MM.1S (cell line): ENCODE measurements around the gene MBP.

Experiments
- DNase-seq: peaks from one replicate; pipeline ENCODE4 v3.0.0-alpha.2; 2015
- H2AFZ ChIP-seq: fragments of 300-600 bp; sonication (generic); 2 replicates; pipeline ENCODE4 v1.6.0; 2016; ENCODE audit warnings: antibody characterized with exemption, low read length
- H3F3A ChIP-seq: fragments of 300-600 bp; sonication (generic); 2 replicates; pipeline ENCODE4 v1.6.1; 2016; ENCODE audit warnings: mild to moderate bottlenecking, antibody characterized with exemption, low read length, moderate library complexity, mixed read lengths; ENCODE audit not compliant: insufficient read depth
- H3K27ac ChIP-seq: fragments of 300-600 bp; sonication (generic); 2 replicates; pipeline ENCODE4 v1.5.1; 2016; ENCODE audit warnings: mild to moderate bottlenecking, low read length
- H3K27me3 ChIP-seq: fragments of 300-600 bp; sonication (generic); replicated peaks from 2 replicates; pipeline ENCODE4 v1.6.0; 2016; ENCODE audit warnings: low read length; ENCODE audit not compliant: insufficient read depth
- H3K36me3 ChIP-seq: fragments of 300-600 bp; sonication (generic); replicated peaks from 2 replicates; pipeline ENCODE4 v1.6.1; 2016; ENCODE audit warnings: mild to moderate bottlenecking, low read length, mixed read lengths; ENCODE audit not compliant: insufficient read depth
- H3K4me1 ChIP-seq: fragments of 300-600 bp; sonication (generic); 2 replicates; pipeline ENCODE4 v1.6.1; 2016; ENCODE audit warnings: low read length, mixed read lengths
- H3K4me2 ChIP-seq: fragments of 300-600 bp; sonication (generic); 2 replicates; pipeline ENCODE4 v1.6.0; 2016; ENCODE audit warnings: low read depth, low read length
- H3K4me3 ChIP-seq: fragments of 300-600 bp; sonication (generic); 2 replicates; pipeline ENCODE4 v1.5.1; 2016; ENCODE audit warnings: low read length, mixed read lengths
- H3K79me2 ChIP-seq: fragments of 300-600 bp; sonication (generic); 2 replicates; pipeline ENCODE4 v1.6.1; 2016; ENCODE audit warnings: mixed run types, low read length, mixed read lengths
- H3K9ac ChIP-seq: fragments of 300-600 bp; sonication (generic); 2 replicates; pipeline ENCODE4 v1.6.1; 2016; ENCODE audit warnings: low read length, mixed read lengths
- H3K9me2 ChIP-seq: fragments of 300-600 bp; sonication (generic); replicated peaks from 2 replicates; pipeline ENCODE4 v1.6.1; 2016; ENCODE audit warnings: mild to moderate bottlenecking, low read length, mixed read lengths; ENCODE audit not compliant: insufficient read depth
- H3K9me3 ChIP-seq: fragments of 300-600 bp; sonication (generic); replicated peaks from 2 replicates; pipeline ENCODE4 v1.6.1; 2016; ENCODE audit warnings: mild to moderate bottlenecking, low read length, mixed read lengths; ENCODE audit not compliant: insufficient read depth
- H4K20me1 ChIP-seq: fragments of 300-600 bp; sonication (generic); 2 replicates; pipeline ENCODE4 v1.6.1; 2016; ENCODE audit warnings: mild to moderate bottlenecking, low read length, moderate library complexity, mixed read lengths; ENCODE audit not compliant: insufficient read depth
- EZH2 ChIP-seq: fragments of 300-600 bp; sonication (generic); optimal IDR thresholded peaks from 2 replicates; pipeline ENCODE3; 2017; ENCODE audit warnings: low read depth, mild to moderate bottlenecking, antibody characterized with exemption, low read length, mixed read lengths
- EZH2phosphoT487 ChIP-seq: fragments of 300-600 bp; sonication (generic); IDR thresholded peaks from 2 replicates; pipeline ENCODE4 v1.6.1; 2018; ENCODE audit warnings: antibody characterized with exemption, low read length
- TF ChIP-seq, protein P1 (sequence below): fragments of 300-600 bp; sonication (generic); IDR thresholded peaks from 2 replicates; pipeline ENCODE4 v1.5.1; 2016; ENCODE audit warnings: antibody characterized with exemption, low read length, mixed read lengths

Gene MBP

DNA sequence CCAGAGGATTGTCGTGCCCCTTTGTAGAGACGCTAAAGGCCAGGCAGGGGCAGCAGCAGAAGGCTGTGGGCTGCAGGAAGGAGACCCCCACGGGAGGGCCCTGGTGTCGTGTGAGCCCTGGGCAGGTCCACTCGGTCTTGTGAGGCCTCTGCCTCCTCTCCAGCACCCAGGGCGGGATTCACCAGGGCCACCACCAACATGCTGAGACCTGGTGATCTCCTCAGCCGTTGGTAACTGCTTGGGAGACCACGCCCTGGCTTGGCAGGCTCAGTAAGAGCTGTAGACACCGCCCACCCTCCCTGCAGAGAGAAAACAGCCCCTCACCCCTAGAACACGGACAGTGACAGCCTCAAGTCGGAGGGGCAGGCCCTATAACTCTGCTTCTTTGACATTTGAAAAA is 21.1 kb downstream of the MBP start:
- no peak overlapping the region for H3K4me3 ChIP-seq
- peaks cover 14% of the 10 kb centered on the region; the same call in 1 of the 2 replicates for H3K4me1 ChIP-seq
- H3K9me3 ChIP-seq, result no peaks in the 10 kb centered on the region
- no peaks in the 10 kb centered on the region for H3K79me2 ChIP-seq
- no peak for DNase-seq
- H2AFZ ChIP-seq, result no peak overlapping the region
- TF ChIP-seq EZH2 (no peak), EZH2phosphoT487 (no peak)
- TF ChIP-seq, protein P1, sequence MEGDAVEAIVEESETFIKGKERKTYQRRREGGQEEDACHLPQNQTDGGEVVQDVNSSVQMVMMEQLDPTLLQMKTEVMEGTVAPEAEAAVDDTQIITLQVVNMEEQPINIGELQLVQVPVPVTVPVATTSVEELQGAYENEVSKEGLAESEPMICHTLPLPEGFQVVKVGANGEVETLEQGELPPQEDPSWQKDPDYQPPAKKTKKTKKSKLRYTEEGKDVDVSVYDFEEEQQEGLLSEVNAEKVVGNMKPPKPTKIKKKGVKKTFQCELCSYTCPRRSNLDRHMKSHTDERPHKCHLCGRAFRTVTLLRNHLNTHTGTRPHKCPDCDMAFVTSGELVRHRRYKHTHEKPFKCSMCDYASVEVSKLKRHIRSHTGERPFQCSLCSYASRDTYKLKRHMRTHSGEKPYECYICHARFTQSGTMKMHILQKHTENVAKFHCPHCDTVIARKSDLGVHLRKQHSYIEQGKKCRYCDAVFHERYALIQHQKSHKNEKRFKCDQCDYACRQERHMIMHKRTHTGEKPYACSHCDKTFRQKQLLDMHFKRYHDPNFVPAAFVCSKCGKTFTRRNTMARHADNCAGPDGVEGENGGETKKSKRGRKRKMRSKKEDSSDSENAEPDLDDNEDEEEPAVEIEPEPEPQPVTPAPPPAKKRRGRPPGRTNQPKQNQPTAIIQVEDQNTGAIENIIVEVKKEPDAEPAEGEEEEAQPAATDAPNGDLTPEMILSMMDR, result no peak
- H3K36me3 ChIP-seq, result no peaks in the 10 kb centered on the region
- H3K9ac ChIP-seq, result no peak overlapping the region
- H3K9me2 ChIP-seq, result no peaks in the 10 kb centered on the region
- no peak overlapping the region for H3K27ac ChIP-seq
- H3K27me3 ChIP-seq, result no peaks in the 10 kb centered on the region
- H3K4me2 ChIP-seq, result no peak overlapping the region
- H3F3A ChIP-seq, result 0 out of 2 replicates have a peak, but pooled peaks cover 2% of the 10 kb centered on the region
- H4K20me1 ChIP-seq, result no peaks in the 10 kb centered on the region

DNA sequence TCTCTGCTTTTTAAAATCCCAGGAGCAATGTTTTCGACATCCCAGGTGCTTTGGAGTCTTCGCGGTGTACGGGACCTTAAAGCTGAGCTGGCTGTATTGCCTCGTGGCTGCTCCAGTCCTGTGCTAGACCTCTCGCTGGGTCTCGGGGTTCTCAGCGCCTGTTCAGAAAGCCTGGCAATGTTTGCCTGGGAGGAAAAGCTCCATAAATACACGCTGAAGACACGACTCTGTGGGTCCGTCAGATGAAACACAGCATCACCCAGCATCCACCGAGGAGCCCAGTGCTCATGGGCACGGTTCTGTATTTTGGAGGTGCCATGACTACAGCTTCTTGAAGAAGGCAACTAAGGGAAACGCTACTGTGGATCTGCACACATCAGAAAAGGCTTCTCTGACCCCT is 21.6 kb downstream of the MBP start:
- H3K4me1 ChIP-seq, result peaks cover 14% of the 10 kb centered on the region; the same call in 1 of the 2 replicates
- no peak overlapping the region for H3K9ac ChIP-seq
- DNase-seq, result no peak
- H3K4me3 ChIP-seq, result no peak overlapping the region
- TF ChIP-seq EZH2phosphoT487 (no peak), EZH2 (no peak)
- TF ChIP-seq, protein P1, result no peak
- no peaks in the 10 kb centered on the region for H4K20me1 ChIP-seq
- 0 out of 2 replicates have a peak, but pooled peaks cover 2% of the 10 kb centered on the region for H3F3A ChIP-seq
- H3K79me2 ChIP-seq, result no peaks in the 10 kb centered on the region
- H3K9me3 ChIP-seq, result no peaks in the 10 kb centered on the region
- H3K4me2 ChIP-seq, result no peak overlapping the region
- H3K27ac ChIP-seq, result no peak overlapping the region
- H3K9me2 ChIP-seq, result no peaks in the 10 kb centered on the region
- H3K27me3 ChIP-seq, result no peaks in the 10 kb centered on the region
- H2AFZ ChIP-seq, result no peak overlapping the region
- H3K36me3 ChIP-seq, result no peaks in the 10 kb centered on the region

DNA sequence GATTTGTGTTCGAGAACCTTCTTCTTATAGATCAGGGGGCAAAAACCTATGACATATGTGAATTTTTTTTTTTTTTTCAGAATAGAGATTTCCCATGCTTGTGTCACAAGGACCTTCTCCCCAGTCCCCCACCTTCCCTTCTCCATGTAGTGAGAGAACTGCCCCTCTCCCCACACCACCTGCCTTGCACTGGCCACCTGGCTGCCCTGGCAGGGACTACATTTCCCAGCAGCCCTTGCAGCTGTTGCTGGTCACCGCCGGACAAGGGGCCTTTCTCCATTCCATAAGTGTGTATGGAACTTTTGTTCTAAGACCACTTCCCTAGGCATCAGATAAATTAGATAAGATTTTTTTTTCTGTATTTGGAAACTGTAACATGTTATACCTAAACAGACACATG is 22.2 kb downstream of the MBP start:
- no peak overlapping the region for H3K9ac ChIP-seq
- H3K36me3 ChIP-seq, result no peaks in the 10 kb centered on the region
- H3K4me3 ChIP-seq, result no peak overlapping the region
- no peak overlapping the region for H2AFZ ChIP-seq
- H4K20me1 ChIP-seq, result no peaks in the 10 kb centered on the region
- no peaks in the 10 kb centered on the region for H3K27me3 ChIP-seq
- no peak overlapping the region for H3K27ac ChIP-seq
- no peak for TF ChIP-seq EZH2
- TF ChIP-seq, protein P1, result no peak
- TF ChIP-seq EZH2phosphoT487, result no peak
- H3K4me2 ChIP-seq, result no peak overlapping the region
- H3K4me1 ChIP-seq, result peaks cover 14% of the 10 kb centered on the region; the same call in 1 of the 2 replicates
- no peaks in the 10 kb centered on the region for H3K9me2 ChIP-seq
- no peaks in the 10 kb centered on the region for H3K9me3 ChIP-seq
- DNase-seq, result no peak
- H3F3A ChIP-seq, result 0 out of 2 replicates have a peak, but pooled peaks cover 2% of the 10 kb centered on the region
- no peaks in the 10 kb centered on the region for H3K79me2 ChIP-seq
